GM21381 (cell line): Measurements from ENCODE around the gene RNF149.
"Not testable (repeated sequence)": the region's sequence is repeated elsewhere in the genome, so short reads cannot be mapped to it uniquely, and the experiment has no call there.

Experiments used
- ATAC-seq: cut with Tn5 transposase; IDR thresholded peaks from one replicate; pipeline ENCODE4 v1.9.1; 2021; ENCODE audit warnings: mild to moderate bottlenecking, moderate library complexity; ENCODE audit not compliant: unreplicated experiment

Gene RNF149

DNA sequence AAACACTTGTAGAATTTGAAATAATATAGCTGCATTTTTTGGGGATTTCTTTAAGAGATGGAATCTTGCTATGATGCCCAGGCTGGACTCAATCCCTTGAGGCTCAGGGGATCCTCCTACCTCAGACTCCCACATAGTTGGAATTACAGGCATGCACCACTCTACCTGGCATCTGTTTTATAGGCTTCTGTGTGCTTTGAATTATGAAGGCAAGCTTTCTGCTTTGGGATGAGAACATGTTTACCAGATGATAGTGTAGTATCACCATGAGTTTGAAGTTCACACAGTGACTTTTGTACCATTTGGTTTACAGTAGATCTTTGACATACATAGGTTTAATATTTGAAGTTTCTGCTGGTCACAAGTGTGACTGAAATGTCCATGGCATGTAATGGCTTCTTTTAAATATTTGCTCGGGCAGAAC lies 45.1 kb downstream of the RNF149 start:
- ATAC-seq = no peak

DNA sequence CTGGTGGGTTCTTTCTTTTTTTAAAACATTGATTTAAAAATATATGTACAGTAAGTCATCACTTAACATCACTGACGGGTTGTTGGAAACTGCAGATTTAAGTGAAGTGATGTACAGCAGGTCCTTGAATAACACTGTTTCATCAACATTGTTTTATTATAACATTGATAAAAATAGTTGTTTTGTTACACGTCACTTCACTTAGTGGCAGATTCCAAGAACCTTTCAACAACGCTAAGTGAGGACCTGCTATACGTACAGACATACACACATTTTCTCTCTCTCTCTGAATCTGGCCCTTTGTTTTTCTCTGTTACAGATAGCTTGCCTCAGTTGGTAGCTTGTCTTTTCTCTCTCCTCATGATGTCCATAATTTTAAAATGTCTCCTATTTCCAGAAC lies 46.4 kb downstream of the RNF149 start:
- ATAC-seq = no peak

DNA sequence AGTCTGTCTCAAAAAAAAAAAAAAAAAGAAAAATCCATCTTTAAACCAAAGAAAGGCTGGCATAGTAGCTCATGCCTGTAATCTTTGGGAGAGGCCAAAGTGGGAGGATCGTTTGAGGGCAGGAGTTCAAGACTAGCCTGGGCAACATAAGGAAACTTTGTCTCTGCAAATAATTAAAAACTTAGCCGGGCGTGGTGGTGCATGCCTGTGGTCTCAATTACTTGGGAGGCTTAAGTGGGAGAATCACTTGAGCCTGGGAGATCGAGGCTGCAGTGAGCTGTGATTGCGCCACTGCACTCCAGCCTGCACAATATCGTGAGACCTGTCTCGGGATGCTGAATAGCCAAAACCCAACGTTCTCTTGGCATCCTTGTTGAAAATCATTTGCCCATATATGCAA lies 49.7 kb downstream of the RNF149 start:
- ATAC-seq = no peak

DNA sequence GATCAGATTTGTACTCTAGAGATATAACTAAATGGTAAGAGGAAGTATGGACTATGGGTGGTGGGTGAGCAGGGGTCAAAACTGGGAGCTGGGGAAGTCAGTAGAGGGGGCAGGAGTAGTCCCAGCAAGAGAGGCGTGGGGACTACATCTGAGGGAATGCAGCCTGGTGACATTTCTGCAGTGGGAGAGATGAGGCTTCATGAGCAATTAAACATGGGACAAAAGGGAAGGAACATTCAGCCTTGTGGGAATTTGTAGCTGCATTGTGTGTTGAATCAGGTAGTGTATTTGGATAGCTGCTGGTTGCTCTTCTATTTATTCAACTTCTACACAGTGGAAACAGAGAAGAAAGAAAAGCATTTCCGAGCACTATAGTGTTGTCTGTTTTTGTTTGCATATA lies 52.2 kb downstream of the RNF149 start:
- ATAC-seq = no peak

DNA sequence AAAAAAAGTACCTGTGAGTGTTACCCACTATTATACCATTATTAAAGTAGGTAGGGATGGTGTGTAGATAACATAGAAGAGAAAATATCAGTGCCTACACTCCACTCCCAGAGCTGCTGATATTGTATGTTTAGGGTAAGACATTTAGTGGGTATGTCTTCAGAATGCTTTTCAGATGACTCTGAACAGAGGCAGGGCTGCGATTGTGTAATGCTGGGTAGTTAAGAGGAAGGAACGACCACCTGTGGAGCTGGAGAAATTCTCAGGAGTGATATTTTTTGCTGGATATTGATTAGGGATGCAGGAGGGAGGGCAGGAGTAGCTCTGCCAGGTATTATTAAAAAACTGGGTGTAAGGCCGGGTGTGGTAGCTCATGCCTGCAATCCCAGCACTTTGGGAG lies 53.0 kb downstream of the RNF149 start:
- ATAC-seq = no peak

DNA sequence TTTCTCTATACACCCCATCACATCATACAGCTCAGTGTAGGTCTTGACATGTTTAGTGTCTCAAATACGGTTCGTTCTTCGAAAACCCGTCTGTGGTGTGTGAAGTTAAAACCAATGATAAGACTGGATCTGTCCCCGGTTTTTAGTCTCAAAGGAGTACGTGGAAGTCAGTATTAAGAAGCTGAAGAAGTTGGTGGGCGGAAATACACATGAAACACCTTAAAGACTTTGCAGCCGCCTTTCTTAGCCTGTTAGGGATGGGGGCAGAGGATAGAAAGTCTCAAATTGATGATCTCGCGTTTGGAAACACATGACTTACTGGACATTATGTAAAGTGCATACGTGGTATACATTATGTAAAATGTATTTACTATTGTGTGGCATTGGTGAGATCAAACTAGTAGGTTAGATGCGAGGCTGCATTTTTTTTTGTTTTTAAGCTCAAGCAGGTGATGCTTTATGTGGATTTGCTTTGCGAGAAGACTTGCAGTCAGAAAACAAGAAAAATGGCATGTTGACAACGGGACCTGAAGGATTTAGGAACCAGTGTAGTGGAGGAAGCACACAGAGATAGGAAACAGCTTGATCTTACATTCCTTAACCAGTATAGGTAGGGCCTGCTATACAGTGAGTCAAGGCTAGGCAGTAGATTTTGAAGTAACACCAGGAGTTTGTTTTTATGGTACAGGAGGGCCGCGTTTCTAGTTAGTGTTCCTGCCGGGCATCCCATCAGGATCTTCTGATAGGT lies 54.6 kb downstream of the RNF149 start:
- ATAC-seq = no peak

DNA sequence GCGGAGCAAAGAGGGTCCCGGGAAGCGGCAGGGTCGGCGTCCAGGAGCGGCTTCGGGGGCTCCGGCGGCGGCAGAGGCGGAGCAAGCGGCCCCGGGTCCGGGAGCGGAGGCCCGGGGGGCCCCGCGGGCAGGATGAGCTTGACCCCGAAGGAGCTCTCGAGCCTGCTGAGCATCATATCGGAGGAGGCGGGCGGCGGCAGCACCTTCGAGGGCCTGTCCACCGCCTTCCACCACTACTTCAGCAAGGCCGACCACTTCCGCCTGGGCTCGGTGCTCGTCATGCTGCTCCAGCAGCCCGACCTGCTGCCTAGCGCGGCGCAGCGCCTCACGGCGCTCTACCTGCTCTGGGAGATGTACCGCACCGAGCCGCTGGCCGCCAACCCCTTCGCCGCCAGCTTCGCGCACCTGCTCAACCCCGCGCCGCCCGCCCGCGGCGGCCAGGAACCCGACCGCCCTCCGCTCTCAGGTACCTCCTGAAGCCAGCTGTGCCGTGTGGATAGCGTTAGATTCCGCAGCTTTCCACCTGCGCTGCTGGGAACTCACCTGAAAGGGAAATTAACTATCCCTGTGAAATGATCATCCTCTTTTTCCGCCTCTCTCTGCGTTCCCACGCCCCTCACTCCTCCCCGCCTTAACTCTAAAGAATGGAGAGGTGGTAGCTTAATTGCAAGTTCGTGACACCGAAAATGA lies 55.3 kb downstream of the RNF149 start:
- ATAC-seq = peak; percentile 56

DNA sequence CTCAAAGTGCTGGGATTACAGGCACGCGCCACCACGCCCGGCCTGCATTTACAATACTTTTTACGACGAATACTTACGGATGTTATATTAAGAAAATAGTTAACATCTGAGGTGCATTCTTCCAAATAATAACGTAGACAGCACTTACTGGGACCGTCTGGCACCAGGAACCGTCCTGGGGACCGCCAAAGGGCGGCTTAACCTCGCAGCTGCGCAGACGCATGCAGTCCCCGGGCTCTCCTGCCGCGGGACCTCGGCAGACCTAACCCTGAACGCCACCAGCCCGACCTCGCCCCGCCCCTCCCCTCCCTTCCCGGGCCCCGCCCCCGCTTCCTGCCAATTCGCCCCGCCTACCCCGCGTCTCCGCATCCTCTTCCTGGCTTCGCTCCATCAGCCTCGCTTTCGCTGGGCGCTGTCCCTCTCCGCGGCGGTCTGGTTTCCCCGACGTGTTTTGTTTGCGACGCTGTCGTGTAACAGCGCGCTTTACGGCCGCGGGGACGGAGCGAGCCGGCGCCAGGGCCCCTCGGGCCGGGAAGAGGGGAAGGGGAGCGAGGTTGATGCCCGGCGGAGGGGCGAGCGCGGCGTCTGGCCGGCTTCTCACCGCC lies 56.0 kb downstream of the RNF149 start, which contains the start of gene CNOT11:
CNOT11 (plus strand) TSS at position 479 of the 605 bp plus-strand sequence; CDS start at position 558, 79 bp downstream.
- peak; percentile 81 for ATAC-seq

DNA sequence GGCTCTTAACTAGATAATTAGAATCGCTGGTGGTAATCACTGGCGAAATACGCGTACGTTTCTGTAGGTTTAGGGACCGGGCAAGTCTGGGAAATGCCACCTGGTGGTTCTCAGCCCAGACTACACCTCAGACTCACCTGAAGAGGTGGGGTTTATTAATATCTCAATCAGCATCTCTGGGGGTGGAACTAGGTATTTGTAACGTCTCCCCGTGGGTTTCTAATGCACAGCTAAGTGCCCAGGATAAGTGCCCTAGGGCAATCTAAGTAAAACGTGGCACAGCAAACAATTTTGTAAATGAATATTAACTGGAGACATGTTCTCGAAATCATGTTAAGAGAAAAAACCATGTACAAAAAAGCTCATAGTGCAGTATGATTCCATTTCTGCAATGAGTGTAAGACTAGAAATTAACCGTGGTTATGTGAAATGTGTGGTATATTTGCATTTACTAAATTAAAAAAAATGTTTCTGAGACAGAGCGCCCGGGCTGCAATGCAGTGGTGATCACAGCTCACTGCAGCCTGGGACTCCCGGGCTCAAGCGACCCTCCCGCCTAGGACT lies 56.6 kb downstream of the RNF149 start:
- peak; percentile 43 for ATAC-seq

DNA sequence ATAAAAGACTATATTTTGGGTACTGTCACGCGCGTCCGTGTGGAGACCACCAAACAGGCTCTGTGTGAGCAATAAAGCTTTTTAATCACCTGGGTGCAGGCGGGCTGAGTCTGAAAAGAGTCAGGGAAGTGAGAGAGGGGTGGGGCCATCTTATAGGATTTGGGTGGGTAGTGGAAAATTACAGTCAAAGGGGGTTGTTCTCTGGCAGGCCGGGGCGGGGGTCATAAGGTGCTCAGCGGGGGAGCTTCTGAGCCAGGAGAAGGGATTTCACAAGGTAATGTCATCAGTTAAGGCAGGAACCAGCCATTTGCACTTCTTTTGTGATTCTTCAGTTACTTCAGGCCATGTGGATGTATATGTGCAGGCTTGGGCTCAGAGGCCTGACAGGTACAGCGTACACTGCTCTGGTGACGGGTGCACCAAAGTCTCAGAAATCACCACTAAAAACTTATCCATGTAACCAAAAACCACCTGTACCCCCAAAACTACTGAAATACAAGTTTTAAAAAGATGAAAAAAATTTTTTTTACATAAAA lies 57.2 kb downstream of the RNF149 start:
- not testable (repeated sequence) for ATAC-seq

DNA sequence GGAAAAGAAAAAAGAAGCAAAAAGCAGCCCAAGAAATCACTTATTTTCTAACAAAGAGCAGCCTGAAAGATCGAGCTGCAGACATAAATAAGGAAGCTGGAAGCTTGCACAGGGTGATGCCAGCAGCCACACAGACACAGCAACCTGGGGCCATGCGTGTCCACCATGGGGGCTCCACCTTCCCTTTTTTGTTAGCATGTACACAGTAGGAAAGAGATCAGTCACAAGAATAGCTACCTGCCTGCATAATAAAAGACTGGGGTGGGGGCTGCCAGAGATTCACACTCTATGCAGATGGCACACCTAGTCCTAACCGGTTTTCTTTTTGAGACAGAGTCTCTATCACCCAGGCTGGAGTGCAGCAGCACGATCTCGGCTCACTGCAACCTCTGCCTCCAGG lies 58.7 kb downstream of the RNF149 start:
- ATAC-seq = no peak

DNA sequence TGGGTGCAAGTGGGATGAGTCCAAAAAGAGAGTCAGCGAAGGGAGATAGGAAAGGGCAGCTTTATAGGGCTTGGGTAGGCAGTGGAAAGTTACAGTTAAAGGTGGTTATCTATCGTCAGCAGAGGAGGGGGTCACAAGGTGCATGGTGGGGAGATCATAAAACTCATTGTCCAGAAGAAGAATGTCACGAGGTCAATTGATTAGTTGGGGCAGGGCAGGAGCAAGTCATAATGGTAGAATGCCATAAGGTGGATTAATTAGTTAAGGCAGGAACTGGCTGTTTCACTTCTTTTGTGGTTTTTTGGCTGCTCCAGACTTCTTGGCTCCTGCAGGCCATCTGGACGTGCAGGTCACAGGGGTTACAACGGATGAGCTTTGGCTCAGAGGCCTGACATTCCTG lies 59.7 kb downstream of the RNF149 start:
- ATAC-seq = not testable (repeated sequence)

DNA sequence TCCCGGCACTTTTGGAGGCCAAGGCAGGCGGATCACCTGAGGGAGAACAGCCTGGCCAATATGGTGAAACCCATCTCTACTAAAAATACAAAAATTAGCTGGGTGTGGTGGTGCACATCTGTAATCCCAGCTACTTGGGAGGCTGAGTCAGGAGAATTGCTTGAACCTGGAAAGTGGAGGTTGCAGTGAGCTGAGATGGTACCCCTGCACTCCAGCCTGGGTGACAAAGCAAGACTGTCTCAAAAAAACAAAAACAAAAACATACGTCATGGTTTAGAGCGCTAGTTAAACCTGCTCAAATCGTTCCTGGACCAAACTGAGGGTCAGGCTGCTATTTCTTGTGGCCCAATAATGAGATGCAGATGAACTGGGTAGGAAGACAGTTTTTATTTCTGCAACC lies 63.0 kb downstream of the RNF149 start:
- ATAC-seq = not testable (repeated sequence)

DNA sequence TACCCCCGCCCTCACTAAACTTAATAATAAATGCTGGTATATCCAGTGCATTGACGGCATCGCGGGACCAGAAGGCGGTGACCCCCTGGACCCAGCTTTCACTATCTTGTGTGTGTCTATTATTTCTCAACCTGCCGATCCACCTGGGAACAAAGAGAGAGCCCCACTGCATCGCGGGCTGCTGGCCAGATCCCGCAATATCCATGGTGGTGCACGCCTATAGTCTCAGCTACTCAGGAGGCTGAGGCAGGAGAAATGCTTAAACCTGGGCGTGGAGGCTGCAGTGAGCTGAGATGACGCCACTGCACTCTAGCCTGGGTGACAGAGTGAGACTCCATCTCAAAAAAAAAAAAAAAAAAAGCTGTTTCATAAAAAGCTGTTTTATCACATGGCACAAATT lies 63.6 kb downstream of the RNF149 start:
- not testable (repeated sequence) for ATAC-seq

DNA sequence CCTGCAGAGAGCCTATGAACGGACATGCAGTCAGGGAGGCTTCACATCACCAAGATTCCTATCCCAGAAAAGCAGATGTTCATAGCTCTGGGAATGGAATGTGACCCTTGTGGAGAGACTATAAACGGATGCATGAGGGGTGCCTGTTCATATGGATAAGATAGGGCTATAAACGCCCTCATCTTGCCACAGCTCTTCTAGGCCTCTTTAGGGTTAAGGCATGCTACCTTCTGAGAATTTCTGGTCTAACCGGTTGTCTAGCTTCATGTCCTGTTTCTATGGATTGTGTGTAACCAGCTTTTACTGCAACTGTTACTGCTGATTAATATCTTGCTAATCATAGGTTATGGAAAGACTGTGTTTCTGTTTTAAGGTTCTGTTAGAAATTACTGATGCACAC lies 64.1 kb downstream of the RNF149 start:
- ATAC-seq = not testable (repeated sequence)

DNA sequence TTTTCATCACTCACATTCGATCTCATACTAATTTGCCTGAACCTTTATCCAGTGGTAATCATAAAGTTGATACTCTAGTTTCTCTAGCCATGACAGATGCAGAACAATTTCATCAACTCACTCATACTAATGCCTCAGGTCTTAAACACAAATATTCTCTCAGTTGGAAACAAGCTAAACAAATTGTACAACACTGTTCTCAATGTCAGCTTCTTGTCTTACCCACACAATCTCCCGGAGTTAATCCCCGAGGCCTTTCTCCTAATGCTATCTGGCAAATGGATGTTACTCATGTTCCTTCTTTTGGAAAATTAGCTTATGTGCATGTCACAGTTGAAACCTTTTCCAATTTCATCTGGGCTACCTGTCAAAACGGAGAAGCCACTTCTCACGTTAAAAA lies 67.3 kb downstream of the RNF149 start:
- ATAC-seq = no peak

DNA sequence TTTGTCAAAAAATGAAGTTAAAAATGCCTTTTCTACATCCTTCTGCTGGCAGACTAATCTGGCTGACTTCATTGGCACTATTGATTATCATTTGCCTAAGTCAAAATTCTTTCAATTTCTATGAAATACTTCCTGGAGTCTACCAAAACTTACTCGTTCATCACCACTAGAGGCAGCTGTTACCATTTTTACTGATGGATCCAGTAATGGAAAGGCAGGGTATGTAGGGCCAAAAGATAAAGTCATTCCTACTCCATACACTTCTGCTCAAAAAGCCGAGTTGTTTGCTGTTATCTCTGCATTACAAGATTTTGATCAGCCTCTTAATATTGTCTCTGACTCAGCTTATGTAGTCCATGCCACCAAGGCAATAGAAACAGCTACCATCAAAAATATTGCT lies 67.8 kb downstream of the RNF149 start:
- ATAC-seq = not testable (repeated sequence)

DNA sequence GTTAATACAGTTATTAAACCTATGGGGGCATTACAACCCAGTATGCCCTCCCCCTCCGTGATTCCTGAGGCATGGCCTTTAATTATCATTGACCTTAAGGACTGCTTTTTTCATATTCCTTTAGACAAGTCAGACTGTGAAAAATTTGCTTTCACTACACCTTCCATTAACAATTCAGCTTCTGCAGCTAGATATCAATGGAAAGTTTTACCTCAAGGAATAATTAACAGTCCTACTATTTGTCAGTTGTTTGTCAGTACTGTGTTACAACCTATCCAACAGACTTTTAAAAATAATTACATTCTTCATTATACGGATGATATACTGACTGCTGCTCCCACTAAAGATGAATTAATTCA lies 68.8 kb downstream of the RNF149 start:
- ATAC-seq = not testable (repeated sequence)

DNA sequence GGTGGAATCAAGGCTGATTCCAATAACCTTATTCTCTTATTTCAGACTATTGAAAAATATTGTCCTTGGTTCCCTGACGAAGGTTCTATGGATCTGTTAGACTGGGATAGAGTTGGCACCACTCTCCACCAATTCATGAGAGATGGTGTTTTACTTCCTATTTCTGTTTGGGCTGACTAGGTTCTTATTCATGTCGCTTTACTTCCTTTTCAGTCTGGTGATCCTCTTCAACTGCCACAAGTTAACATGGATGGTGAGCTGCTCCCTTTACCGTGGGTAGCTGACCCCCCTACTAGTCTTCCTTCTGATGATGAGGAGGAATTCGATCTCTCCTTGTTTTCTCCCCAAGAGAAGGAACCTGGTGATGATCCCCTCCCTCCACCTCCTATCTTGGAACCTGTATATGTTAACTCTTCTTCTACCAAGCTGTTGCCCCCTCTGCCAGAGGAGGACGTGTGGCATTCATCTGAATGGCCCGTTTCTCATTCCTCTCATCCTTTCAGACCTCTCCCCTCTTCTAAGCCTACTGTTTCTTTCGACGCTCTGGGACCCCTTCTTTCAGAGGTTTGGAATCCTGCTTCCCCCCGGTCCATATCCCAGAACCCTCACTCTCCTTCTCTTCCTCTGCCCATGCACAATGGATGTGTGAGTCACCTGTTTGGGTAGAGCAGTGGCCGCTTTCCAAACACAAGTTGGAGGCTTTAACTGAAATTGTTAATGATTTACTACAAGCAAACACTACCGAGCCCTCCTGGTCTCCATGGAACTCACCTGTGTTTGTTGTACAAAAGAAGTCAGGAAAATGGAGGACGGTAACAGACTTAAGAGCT lies 69.4 kb downstream of the RNF149 start:
- ATAC-seq = no peak

DNA sequence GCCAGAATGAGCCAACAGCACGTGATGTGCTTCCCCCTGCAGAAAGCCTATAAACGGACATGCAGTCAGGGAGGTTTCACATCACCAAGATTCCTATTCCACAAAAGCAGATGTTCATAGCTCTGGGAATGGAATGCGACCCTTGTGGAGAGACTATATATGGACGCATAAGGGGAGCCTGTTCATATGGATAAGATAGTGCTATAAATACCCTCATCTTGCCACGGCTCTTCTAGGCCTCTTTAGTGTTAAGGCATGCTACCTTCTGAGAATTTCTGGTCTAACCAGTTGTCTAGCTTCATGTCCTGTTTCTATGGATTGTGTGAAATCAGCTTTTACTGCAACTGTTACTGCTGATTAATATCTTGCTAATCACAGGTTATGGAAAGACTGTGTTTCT lies 70.6 kb downstream of the RNF149 start:
- ATAC-seq = not testable (repeated sequence)
